ENCODE results near the gene RFXANK. TPM values are rescaled to one million over a fixed set of nuclear protein-coding genes. Genes with fewer than 3 reads are reported as not detected.

The RFXANK gene
- total RNA-seq, 2 experiments from 2014 or later = 105 to 114 TPM

DNA sequence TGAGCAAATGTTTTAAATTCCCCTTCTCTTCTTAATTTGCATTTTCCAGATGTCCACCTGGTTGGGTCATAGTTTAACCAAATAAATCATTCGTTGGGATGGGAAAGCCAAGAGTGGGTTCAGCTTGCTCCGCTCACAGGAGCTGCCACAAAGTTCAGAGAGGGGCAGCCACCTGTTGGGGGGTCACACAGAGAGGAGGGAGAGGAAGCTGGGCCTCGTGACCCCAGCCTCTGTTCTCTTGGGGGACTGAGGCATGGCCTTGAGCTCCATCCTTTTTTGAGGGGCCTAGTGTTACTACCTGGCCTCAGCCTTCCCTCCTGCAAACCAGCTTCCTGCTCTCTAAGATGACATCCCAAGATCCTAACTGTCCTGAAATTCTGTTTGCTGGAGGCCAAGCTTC lies 24.4 kb upstream of the RFXANK start:
- Histone ChIP-seq H3K9me3 (ENCODE audit: low read length) (no peaks in the 10 kb centered on the region), H3K4me2 (ENCODE audit: low read length) (peak overlapping the region; percentile 100), H3K4me1 (ENCODE audit: insufficient read depth, low read length, poor library complexity, severe bottlenecking) (peaks cover 75% of the 10 kb centered on the region), H3K4me3 (ENCODE audit: low read depth, low read length, poor library complexity, severe bottlenecking) (peak overlapping the region; percentile 93), H2AFZ (ENCODE audit: low read length) (no peak overlapping the region), H3K27ac (ENCODE audit: low read depth, low read length, poor library complexity, severe bottlenecking) (peak overlapping the region; percentile 98), H4K20me1 (ENCODE audit: insufficient read depth, low read length) (peaks cover 12% of the 10 kb centered on the region; the same call in 1 of the 2 replicates), H3K79me2 (ENCODE audit: insufficient read depth, low read depth, low read length) (peaks cover 75% of the 10 kb centered on the region), H3K36me3 (ENCODE audit: insufficient read depth, low read length) (peaks cover 69% of the 10 kb centered on the region), H3K9me2 (ENCODE audit: insufficient read depth, low read length) (no peaks in the 10 kb centered on the region)
- ChIA-PET POLR2A (interaction anchor here (1.1 to 7.6 kb wide), 2 partner anchors 10 to 26 kb away, joined by 3 to 201 read pairs; no protein-coding TSS in a partner anchor), CTCF (ENCODE audit: unreplicated experiment) (interaction anchor here (1.0 kb wide), 2 partner anchors 10 to 11 kb away, joined by 3 read pairs; no protein-coding TSS in a partner anchor)
- intact Hi-C loops (cut with micrococcal nuclease; ENCODE audit: unreplicated experiment) = loop anchor here (10.0 kb wide), 2 partner anchors 497 to 643 kb away; partner anchors contain the start of genes ATP13A1, ELL and ZNF101
- DNase-seq (ENCODE audit: low spot score) = no peak
- no peak for TF ChIP-seq EZH2phosphoT487 (IDR thresholded peaks at IDR 0.05; ENCODE audit: borderline replicate concordance, low read depth, low read length)
- TF ChIP-seq, protein P1, sequence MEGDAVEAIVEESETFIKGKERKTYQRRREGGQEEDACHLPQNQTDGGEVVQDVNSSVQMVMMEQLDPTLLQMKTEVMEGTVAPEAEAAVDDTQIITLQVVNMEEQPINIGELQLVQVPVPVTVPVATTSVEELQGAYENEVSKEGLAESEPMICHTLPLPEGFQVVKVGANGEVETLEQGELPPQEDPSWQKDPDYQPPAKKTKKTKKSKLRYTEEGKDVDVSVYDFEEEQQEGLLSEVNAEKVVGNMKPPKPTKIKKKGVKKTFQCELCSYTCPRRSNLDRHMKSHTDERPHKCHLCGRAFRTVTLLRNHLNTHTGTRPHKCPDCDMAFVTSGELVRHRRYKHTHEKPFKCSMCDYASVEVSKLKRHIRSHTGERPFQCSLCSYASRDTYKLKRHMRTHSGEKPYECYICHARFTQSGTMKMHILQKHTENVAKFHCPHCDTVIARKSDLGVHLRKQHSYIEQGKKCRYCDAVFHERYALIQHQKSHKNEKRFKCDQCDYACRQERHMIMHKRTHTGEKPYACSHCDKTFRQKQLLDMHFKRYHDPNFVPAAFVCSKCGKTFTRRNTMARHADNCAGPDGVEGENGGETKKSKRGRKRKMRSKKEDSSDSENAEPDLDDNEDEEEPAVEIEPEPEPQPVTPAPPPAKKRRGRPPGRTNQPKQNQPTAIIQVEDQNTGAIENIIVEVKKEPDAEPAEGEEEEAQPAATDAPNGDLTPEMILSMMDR (conservative IDR thresholded peaks at IDR 0.05; ENCODE audit: low read length) = no peak
- BruUV-seq (replicated peaks) = TSS peak; percentile 70

DNA sequence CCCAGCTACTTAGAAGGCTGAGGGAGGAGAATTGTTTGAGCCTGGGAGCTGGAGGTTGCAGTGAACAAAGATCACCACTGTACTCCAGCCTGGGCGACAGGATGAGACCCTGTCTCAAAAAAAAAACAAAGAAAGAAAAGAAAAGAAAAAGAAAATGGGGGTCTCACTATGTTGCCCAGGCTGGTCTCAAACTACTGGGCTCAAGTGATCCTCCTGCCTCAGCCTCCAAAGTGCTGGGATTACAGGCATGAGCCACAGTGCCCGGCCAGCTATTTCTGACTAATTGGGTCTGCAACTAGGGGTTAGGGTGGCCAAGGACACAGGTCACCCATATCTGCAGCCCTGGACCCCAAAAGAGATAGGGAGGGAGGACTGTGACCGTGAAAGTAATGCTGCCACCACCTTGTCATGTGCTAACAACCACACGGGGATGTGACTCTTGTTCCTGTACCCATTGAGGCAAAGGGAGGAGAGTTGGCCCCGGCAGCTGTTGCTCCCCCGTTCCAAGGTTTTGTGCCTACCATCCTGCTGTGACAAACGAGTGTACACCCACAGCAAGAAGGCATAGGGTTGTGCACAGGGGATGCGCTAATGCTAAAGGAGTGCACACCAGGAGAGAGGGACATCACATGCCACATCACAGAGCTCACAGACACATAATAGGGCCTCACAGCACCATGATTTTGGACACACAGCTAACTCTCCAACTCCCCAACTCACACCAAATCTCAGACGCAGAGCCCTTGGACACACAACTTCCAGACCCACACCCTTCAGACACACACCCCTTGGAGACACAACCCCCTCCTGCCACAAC lies 22.6 kb upstream of the RFXANK start:
- H3K79me2 ChIP-seq (ENCODE audit: insufficient read depth, low read depth, low read length) = peaks cover 57% of the 10 kb centered on the region

More for the DNA sequence above, 22.6 kb upstream of the RFXANK start:
- H3K36me3 ChIP-seq (ENCODE audit: insufficient read depth, low read length) = peaks cover 51% of the 10 kb centered on the region
- ChIA-PET POLR2A (interaction anchor here (0.6 to 7.6 kb wide), 9 partner anchors 12 to 107 kb away, joined by 3 to 201 read pairs (median 3); partner anchors contain the start of genes BORCS8 and RFXANK), CTCF (ENCODE audit: unreplicated experiment) (interaction anchor here (0.5 to 2.1 kb wide), 3 partner anchors 11 to 318 kb away, joined by 7 to 10 read pairs (median 8); no protein-coding TSS in a partner anchor)
- no peaks in the 10 kb centered on the region for H3K9me3 ChIP-seq (ENCODE audit: low read length)
- H4K20me1 ChIP-seq (ENCODE audit: insufficient read depth, low read length) = peaks cover 12% of the 10 kb centered on the region; the same call in 1 of the 2 replicates
- intact Hi-C loops (cut with micrococcal nuclease; ENCODE audit: unreplicated experiment) = loop anchor here (1.0 to 10.0 kb wide), 4 partner anchors 9 to 645 kb away; partner anchors contain the start of genes ATP13A1, ELL and ZNF101
- peaks cover 71% of the 10 kb centered on the region for H3K4me1 ChIP-seq (ENCODE audit: insufficient read depth, low read length, poor library complexity, severe bottlenecking)
- TF ChIP-seq, protein P1 (conservative IDR thresholded peaks at IDR 0.05; ENCODE audit: low read length) = no peak
- no peak for TF ChIP-seq EZH2phosphoT487 (IDR thresholded peaks at IDR 0.05; ENCODE audit: borderline replicate concordance, low read depth, low read length)
- H3K9me2 ChIP-seq (ENCODE audit: insufficient read depth, low read length) = no peaks in the 10 kb centered on the region
- BruUV-seq (replicated peaks) = TSS peak; percentile 87
- H3K27ac ChIP-seq (ENCODE audit: low read depth, low read length, poor library complexity, severe bottlenecking) = peak overlapping the region; percentile 98
- H3K4me3 ChIP-seq (ENCODE audit: low read depth, low read length, poor library complexity, severe bottlenecking) = peak overlapping the region; percentile 93
- no peak overlapping the region for H2AFZ ChIP-seq (ENCODE audit: low read length)
- peak; percentile 58 for DNase-seq (ENCODE audit: low spot score)
- H3K4me2 ChIP-seq (ENCODE audit: low read length) = peak overlapping the region; percentile 100
